ENCODE data around the gene ARHGAP6. TPM values are rescaled to one million over a fixed set of nuclear protein-coding genes. Genes with fewer than 3 reads are reported as not detected.

ARHGAP6 gene
- total RNA-seq, 6 experiments from 2014 or later: 0.38 to 1.2 (median 0.78) TPM

GRCh38 chrX:11346121-11346682 is 319.5 kb downstream of the ARHGAP6 start:
- no peak overlapping the region for H3K27ac ChIP-seq
- 51% methylated on average over 2 of the region's 2 CpGs for WGBS (ENCODE audit: insufficient coverage, low coverage, low lambda C conversion rate, missing lambda C conversion rate)
- TF ChIP-seq POLR2A (IDR thresholded peaks at IDR 0.05): no peak
- TF ChIP-seq, protein P1, sequence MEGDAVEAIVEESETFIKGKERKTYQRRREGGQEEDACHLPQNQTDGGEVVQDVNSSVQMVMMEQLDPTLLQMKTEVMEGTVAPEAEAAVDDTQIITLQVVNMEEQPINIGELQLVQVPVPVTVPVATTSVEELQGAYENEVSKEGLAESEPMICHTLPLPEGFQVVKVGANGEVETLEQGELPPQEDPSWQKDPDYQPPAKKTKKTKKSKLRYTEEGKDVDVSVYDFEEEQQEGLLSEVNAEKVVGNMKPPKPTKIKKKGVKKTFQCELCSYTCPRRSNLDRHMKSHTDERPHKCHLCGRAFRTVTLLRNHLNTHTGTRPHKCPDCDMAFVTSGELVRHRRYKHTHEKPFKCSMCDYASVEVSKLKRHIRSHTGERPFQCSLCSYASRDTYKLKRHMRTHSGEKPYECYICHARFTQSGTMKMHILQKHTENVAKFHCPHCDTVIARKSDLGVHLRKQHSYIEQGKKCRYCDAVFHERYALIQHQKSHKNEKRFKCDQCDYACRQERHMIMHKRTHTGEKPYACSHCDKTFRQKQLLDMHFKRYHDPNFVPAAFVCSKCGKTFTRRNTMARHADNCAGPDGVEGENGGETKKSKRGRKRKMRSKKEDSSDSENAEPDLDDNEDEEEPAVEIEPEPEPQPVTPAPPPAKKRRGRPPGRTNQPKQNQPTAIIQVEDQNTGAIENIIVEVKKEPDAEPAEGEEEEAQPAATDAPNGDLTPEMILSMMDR (IDR thresholded peaks at IDR 0.05): no peak
- H3K36me3 ChIP-seq: no peaks in the 10 kb centered on the region
- peaks cover 0 to 9% (median 4%) of the 10 kb centered on the region in 4 donors for H3K4me1 ChIP-seq
- intact Hi-C loops (cut with DNase I): no loop called here
- DNase-seq (no peak), ATAC-seq (no peak)
- H3K27me3 ChIP-seq: no peaks in the 10 kb centered on the region
- H3K9me3 ChIP-seq: no peaks in the 10 kb centered on the region
- no peak overlapping the region for H3K4me3 ChIP-seq

DNA sequence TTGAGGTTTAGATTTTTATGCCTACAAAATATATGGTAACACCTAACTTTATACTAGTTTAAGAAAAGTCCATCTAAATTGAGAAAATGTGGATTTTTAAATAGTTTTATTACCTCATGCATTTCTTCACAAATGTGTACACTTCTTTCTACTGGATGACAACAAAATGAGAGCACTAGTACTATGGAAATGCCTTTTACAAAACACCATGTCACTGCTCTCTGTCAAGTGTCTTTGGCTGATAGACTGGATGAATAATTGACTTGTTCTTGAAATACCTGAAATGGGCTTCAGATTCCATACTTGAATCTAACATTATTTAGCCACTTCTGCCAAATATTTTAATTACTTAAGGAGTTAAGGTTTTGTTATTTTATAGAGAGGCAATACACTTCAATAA is 323.0 kb downstream of the ARHGAP6 start:
- no peak overlapping the region for H3K27ac ChIP-seq
- no peak overlapping the region for H3K4me3 ChIP-seq
- peaks cover 0 to 13% (median 5%) of the 10 kb centered on the region in 4 donors for H3K4me1 ChIP-seq
- intact Hi-C loops (cut with DNase I): no loop called here
- DNase-seq (no peak), ATAC-seq (no peak)
- H3K27me3 ChIP-seq: no peaks in the 10 kb centered on the region
- no peaks in the 10 kb centered on the region for H3K9me3 ChIP-seq
- TF ChIP-seq POLR2A (IDR thresholded peaks at IDR 0.05): no peak
- TF ChIP-seq, protein P1 (IDR thresholded peaks at IDR 0.05): no peak
- no peaks in the 10 kb centered on the region for H3K36me3 ChIP-seq

DNA sequence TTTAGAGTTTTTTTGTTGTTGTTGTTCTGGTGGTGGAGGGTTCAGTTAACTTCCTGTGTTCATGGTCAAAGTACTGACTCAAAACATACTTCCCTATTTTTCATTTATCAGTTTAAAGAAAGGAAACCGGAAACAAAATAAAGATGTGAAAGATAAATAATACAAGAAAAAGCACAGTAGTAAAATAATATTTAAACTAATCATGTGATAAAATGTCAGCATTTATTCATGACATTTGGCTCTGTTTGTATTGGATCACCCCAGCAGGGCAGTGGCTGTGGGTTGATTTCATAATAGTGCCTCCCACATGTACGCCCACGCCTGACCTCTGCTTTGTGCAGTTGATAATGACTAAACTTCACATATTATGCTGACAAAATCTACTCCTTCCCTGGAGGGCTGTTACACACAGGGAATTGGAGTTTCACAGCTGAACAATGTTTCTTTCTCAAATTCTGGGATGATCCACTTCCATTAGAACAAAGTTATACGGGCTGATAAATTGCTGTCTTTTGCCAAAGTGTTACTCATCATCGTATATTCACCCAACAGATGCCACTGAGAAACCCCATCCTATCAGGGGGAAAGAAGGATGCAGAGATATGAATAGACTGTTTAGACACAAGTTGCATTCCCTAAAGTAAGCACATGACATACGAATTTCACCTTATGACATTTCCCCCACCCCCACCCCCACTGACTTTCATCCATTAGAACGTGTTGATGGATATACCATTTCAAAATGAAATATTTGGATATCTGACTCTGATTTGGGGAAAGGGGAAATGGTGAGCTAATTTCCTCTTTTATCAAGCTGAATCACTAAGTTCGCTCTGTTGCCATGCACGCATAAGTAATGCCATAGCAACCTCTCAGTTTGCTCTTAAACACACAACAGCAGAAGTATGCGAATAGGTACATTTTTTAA is 324.2 kb downstream of the ARHGAP6 start:
- Histone ChIP-seq H3K27ac (peak overlapping the region; percentile 37 to 58 (median 52)), H3K27me3 (no peaks in the 10 kb centered on the region), H3K4me1 (peaks cover 0 to 13% (median 5%) of the 10 kb centered on the region in 4 donors), H3K9me3 (no peaks in the 10 kb centered on the region), H3K36me3 (no peaks in the 10 kb centered on the region), H3K4me3 (no peak overlapping the region)
- 22% methylated on average over 10 of the region's 10 CpGs for WGBS (ENCODE audit: insufficient coverage, low coverage, low lambda C conversion rate, missing lambda C conversion rate)
- peak; percentile 35 for TF ChIP-seq POLR2A (IDR thresholded peaks at IDR 0.05)
- TF ChIP-seq, protein P1 (IDR thresholded peaks at IDR 0.05): no peak
- intact Hi-C loops (cut with DNase I): no loop called here
- DNase-seq: peak; percentile 69 to 75 (median 73)
- peak; percentile 85 to 93 (median 92) for ATAC-seq

GRCh38 chrX:11337292-11338009 is 328.3 kb downstream of the ARHGAP6 start:
- H3K27ac ChIP-seq: peak overlapping the region in 2 of 3 donors; percentile 5 to 11

More at GRCh38 chrX:11337292-11338009, 328.3 kb downstream of the ARHGAP6 start:
- Histone ChIP-seq H3K27me3 (no peaks in the 10 kb centered on the region), H3K4me1 (peaks cover 0 to 13% (median 5%) of the 10 kb centered on the region in 4 donors), H3K36me3 (no peaks in the 10 kb centered on the region), H3K4me3 (no peak overlapping the region), H3K9me3 (no peaks in the 10 kb centered on the region)
- DNase-seq: no peak
- intact Hi-C loops (cut with DNase I): no loop called here
- ATAC-seq: peak; percentile 64 to 87 (median 75)
- TF ChIP-seq, protein P1 (IDR thresholded peaks at IDR 0.05): no peak
- TF ChIP-seq POLR2A (IDR thresholded peaks at IDR 0.05): no peak
- 19% methylated on average over 1 of the region's 1 CpG for WGBS (ENCODE audit: insufficient coverage, low coverage, low lambda C conversion rate, missing lambda C conversion rate)
